Dendritic cell treated with granulocyte-macrophage colony-stimulating factor and Interleukin-4, amounts not matched to agents 40 ng/mL and 50 ng/mL, for 4 days (primary cell): ENCODE data around the gene RPRML.
A peak's percentile ranks its signal among the peaks of the same experiment; 100 is the strongest.
"Not testable (repeated sequence)": the region's sequence is repeated elsewhere in the genome, so short reads cannot be mapped to it uniquely, and the experiment has no call there.

Source experiments
- H3K27ac Mint-ChIP-seq: one replicate; pipeline ENCODE4 v1.8.0; 2022; ENCODE audit warnings: mild to moderate bottlenecking, mixed read lengths
- H3K27me3 Mint-ChIP-seq: one replicate; pipeline ENCODE4 v1.8.0; 2022; ENCODE audit warnings: mild to moderate bottlenecking, mixed read lengths
- H3K36me3 Mint-ChIP-seq: one replicate; pipeline ENCODE4 v1.8.0; 2022; ENCODE audit warnings: low read depth, mixed read lengths
- H3K4me1 Mint-ChIP-seq: one replicate; pipeline ENCODE4 v1.8.0; 2022; ENCODE audit warnings: low read depth, mixed read lengths
- H3K4me3 Mint-ChIP-seq: one replicate; pipeline ENCODE4 v1.8.0; 2022; ENCODE audit warnings: mild to moderate bottlenecking, moderate library complexity, mixed read lengths
- H3K9me3 Mint-ChIP-seq: one replicate; pipeline ENCODE4 v1.8.0; 2022; ENCODE audit warnings: mixed read lengths
- intact Hi-C: fragments of 100-400 bp; cut with micrococcal nuclease; formaldehyde crosslinking; loops from one replicate; pipeline ENCODE4 v1.15.0; 2022

The RPRML gene

GRCh38 chr17:46979147-46979863, at the start of gene RPRML:
Gene RPRML (minus strand): TSS chr17:46979253. CDS start chr17:46979007, 246 bp downstream.
- Mint-ChIP-seq H3K36me3 (no peaks in the 10 kb centered on the region), H3K9me3 (no peaks in the 10 kb centered on the region), H3K27me3 (peaks cover 71% of the 10 kb centered on the region), H3K4me3 (peak within 1 kb of the TSS; percentile 68), H3K4me1 (peaks cover 13% of the 10 kb centered on the region), H3K27ac (no peak within 1 kb of the TSS)
- intact Hi-C loops = no loop called here

GRCh38 chr17:47016966-47017365, 37.9 kb upstream of the RPRML start:
- H3K27ac Mint-ChIP-seq, H3K27me3 Mint-ChIP-seq, H3K4me3 Mint-ChIP-seq, H3K4me1 Mint-ChIP-seq, intact Hi-C loops, H3K9me3 Mint-ChIP-seq: not testable (repeated sequence)
- H3K36me3 Mint-ChIP-seq = peaks cover 18% of the 10 kb centered on the region

DNA sequence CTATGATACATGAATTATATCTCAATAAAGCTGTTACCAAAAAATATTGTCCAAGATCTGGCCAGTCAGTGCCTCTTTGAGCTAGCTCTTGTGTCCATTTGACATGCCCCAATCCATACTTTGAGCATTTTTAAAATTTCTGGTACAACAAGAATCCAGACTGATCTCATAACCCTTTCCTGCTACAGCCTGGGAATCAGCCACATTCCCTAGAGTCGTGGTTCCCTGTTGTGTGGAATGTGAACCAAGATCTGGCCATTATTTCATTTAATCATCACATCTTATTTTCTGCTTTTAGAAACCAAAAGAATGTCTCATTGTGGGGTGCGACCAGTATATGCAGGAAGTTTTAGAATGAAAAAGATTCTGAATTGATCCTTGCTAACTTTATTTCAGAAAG, 34.3 kb upstream of the RPRML start:
- H3K36me3 Mint-ChIP-seq = no peaks in the 10 kb centered on the region
- H3K27me3 Mint-ChIP-seq = no peaks in the 10 kb centered on the region
- H3K4me3 Mint-ChIP-seq = no peak overlapping the region
- H3K9me3 Mint-ChIP-seq = no peaks in the 10 kb centered on the region
- no peaks in the 10 kb centered on the region for H3K4me1 Mint-ChIP-seq
- intact Hi-C loops = no loop called here
- H3K27ac Mint-ChIP-seq = no peak overlapping the region

DNA sequence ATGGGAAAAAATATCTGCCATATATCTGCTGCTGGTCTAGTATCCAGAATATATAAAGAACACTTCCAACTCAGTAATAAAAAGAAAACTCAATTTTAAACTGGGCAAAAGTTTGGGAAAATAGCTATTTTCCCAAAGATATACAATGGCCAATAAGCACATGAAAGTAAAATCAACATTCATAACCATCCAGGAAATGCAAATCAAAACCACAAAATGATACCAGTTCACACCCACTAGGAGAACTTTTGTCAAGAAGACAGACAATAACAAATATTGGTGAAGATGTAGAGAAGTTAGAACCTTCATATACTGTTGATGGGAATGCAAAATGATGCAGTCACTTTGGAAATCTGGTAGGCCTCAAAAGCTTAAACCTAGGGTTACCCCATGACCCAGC, 33.4 kb upstream of the RPRML start:
- Mint-ChIP-seq H3K27me3 (no peaks in the 10 kb centered on the region), H3K9me3 (no peaks in the 10 kb centered on the region), H3K4me1 (no peaks in the 10 kb centered on the region), H3K4me3 (no peak overlapping the region), H3K36me3 (no peaks in the 10 kb centered on the region), H3K27ac (no peak overlapping the region)
- intact Hi-C loops = no loop called here

DNA sequence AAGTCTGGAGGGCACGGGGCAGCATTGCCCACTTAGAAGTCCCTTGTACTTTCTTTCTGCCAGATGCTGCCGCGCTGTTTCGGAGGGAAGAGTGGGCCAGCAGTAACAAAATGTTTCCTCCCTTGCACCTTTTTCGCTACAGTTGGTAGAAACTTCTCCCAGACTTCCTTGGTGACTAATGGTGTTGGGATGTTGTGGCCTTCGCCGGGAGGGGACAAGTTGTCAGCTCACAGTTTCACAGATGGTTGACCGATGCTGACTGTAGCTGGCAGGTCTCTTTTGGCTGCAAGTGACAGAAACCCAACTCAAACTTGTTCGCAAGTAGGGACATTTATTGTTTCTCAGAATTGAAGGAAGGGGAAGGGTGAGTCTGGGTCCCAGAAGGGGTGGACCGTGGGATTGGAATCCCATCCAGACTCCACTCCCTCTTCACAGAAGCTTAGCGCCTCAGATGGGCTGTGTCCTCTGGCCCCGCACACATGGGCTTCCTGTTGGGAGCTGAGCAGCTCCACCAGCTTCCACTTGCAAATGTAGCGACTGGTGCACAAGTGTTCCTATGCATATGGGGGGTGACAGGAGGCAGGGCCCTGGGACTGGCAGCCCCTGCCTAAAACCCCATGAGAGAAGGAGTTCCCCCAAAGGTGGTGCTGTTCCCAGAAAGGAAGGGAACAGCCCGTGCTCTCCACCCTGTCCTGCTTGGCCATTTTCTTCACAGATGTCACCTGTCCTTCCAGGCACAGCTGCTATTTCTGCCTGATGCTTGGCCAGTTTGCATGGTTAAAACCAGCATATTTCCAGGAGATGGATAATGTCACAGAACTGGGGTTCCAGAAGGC, 30.9 kb upstream of the RPRML start:
- no peaks in the 10 kb centered on the region for H3K36me3 Mint-ChIP-seq
- no peaks in the 10 kb centered on the region for H3K9me3 Mint-ChIP-seq
- no peaks in the 10 kb centered on the region for H3K27me3 Mint-ChIP-seq
- no peak overlapping the region for H3K4me3 Mint-ChIP-seq
- intact Hi-C loops = no loop called here
- no peak overlapping the region for H3K27ac Mint-ChIP-seq
- peaks cover 3% of the 10 kb centered on the region for H3K4me1 Mint-ChIP-seq

- Mint-ChIP-seq H3K4me1 (peaks cover 14% of the 10 kb centered on the region), H3K36me3 (no peaks in the 10 kb centered on the region), H3K27me3 (no peaks in the 10 kb centered on the region), H3K4me3 (no peak overlapping the region), H3K9me3 (no peaks in the 10 kb centered on the region), H3K27ac (no peak overlapping the region)
- intact Hi-C loops = no loop called here
These were observed 25.9 kb upstream of the RPRML start for GRCh38 chr17:47004906-47005305.

DNA sequence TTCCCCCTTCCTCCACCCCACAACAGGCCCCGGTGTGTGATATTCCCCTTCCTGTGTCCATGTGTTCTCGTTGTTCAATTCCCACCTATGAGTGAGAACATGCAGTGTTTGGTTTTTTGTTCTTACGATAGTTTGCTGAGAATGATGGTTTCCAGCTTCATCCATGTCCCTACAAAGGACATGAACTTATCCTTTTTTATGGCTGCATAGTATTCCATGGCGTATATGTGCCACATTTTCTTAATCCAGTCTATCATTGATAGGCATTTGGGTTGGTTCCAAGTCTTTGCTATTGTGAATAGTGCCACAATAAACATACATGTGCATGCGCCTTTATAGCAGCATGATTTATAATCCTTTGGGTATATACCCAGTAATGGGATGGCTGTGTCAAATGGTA, 24.8 kb upstream of the RPRML start:
- H3K4me3 Mint-ChIP-seq, intact Hi-C loops, H3K36me3 Mint-ChIP-seq, H3K27me3 Mint-ChIP-seq, H3K9me3 Mint-ChIP-seq, H3K27ac Mint-ChIP-seq: not testable (repeated sequence)
- H3K4me1 Mint-ChIP-seq = peaks cover 14% of the 10 kb centered on the region

DNA sequence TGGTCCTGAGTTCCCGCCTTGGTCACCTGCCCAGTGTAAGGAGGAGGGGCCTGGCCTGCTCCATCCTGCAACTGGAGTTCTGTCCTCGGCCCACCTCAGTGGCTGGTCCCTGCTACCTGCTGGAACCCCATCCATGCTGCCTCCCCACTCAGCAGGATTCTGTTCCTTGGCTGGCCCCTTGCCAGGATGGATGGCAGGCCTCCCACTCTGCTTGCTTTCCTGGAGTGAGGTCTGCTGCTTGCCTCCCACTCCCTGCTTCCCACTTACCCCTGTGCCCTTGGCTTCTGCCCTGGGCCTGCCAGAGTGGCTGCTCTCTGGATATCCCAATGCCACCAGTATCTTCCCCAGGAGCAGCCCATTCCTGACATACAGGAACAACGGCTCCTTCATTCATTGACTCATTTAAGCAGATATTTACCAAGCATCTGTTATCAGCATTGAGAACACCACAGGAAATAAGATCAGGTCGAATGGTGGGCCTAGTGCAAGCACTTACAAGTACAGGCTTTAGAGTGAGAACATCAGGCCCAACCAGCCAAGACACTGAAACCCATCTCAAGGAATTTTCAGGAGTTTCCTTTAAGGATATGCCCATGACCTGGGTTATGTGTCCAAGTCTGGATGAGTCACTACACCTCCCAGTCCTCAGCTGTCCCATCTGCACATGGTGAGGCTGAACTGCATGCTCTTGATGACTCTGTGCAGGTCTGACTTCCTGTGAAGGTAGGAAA, 17.0 kb upstream of the RPRML start:
- Mint-ChIP-seq H3K4me1 (no peaks in the 10 kb centered on the region), H3K27ac (no peak overlapping the region), H3K4me3 (no peak overlapping the region), H3K27me3 (no peaks in the 10 kb centered on the region), H3K9me3 (no peaks in the 10 kb centered on the region), H3K36me3 (no peaks in the 10 kb centered on the region)
- intact Hi-C loops = no loop called here

GRCh38 chr17:46994993-46995392, 15.9 kb upstream of the RPRML start:
- Mint-ChIP-seq H3K27me3 (no peaks in the 10 kb centered on the region), H3K4me1 (no peaks in the 10 kb centered on the region), H3K4me3 (no peak overlapping the region), H3K27ac (no peak overlapping the region), H3K36me3 (no peaks in the 10 kb centered on the region), H3K9me3 (no peaks in the 10 kb centered on the region)
- intact Hi-C loops = no loop called here

DNA sequence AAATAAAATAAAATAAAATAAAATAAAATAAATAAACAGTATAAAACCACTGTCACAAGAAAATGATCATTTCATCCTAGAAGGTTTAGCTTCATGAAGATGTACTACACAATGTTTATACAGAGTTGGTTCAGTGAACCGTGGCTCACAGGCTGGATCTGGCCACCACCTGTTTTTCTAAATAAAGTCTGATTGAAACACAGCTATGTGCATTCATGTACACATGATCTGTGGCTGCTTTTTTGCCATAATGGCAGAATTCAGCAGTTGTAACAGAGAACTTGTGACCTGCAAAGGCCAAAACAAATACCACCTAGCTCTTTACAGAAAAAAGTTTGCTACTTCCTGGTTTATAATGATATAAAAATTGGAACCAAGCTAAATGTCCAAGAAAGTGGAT, 12.6 kb upstream of the RPRML start:
- Mint-ChIP-seq H3K36me3 (no peaks in the 10 kb centered on the region), H3K4me1 (no peaks in the 10 kb centered on the region), H3K27ac (no peak overlapping the region), H3K4me3 (no peak overlapping the region), H3K9me3 (no peaks in the 10 kb centered on the region), H3K27me3 (peaks cover 2% of the 10 kb centered on the region)
- intact Hi-C loops = no loop called here

DNA sequence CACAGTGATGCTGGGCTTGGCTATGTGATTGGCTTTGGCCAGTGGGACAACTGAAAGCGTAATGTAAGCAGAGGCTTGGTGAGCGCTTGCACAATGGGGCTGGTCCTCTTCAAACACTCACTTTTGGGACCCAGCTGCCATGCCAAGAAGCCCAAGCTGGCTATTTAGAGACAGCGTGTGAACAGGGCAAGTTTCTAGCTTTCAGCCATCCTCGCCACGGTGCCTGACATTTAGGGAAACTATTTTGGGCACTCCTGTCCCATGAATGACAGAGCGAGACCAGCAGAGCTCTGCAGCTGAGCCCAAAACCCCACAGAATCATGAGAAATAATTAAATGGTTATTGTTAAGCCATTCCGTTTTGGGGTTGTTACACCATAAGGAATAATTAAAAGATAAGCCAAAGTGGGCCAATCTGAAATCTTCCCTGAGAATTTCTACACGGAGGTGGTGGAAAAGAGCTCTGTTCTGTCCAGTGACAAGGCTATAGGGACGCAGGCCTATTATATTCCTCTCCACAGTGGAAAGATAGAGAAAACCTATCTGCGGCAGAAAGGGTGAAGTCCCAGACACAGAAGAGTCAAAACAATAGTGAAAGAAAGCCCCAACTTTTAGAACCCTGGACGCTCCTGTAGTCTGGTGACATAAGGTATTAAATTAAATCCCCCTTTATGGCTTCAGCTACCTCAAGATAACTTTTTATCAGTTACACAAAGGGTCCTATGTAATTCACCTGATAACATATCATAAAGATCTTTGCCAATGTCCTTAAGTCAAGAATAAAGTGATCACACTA, 10.8 kb upstream of the RPRML start:
- no peaks in the 10 kb centered on the region for H3K4me1 Mint-ChIP-seq
- intact Hi-C loops = no loop called here
- H3K4me3 Mint-ChIP-seq = no peak overlapping the region
- H3K9me3 Mint-ChIP-seq = no peaks in the 10 kb centered on the region
- peaks cover 4% of the 10 kb centered on the region for H3K27me3 Mint-ChIP-seq
- H3K27ac Mint-ChIP-seq = no peak overlapping the region
- H3K36me3 Mint-ChIP-seq = no peaks in the 10 kb centered on the region

DNA sequence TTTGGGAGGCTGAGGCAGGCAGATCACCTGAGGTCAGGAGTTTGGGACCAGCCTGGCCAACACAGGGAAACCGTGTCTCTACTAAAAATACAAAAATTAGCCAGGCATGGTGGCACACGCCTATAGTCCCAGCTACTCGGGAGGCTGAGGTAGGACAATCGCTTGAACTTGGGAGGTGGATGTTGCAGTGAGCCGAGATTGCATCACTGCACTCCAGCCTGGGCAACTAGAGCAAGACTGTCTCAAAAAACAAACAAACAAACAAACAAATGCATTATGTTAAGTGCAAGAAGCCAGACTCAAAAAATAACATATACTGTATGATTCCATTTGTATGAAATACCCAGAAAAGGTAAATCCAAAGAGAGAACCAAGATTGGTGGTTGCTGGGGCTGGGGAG, 8.9 kb upstream of the RPRML start:
- H3K4me3 Mint-ChIP-seq, intact Hi-C loops, H3K9me3 Mint-ChIP-seq, H3K4me1 Mint-ChIP-seq, H3K27ac Mint-ChIP-seq, H3K36me3 Mint-ChIP-seq: not testable (repeated sequence)
- peaks cover 11% of the 10 kb centered on the region for H3K27me3 Mint-ChIP-seq

DNA sequence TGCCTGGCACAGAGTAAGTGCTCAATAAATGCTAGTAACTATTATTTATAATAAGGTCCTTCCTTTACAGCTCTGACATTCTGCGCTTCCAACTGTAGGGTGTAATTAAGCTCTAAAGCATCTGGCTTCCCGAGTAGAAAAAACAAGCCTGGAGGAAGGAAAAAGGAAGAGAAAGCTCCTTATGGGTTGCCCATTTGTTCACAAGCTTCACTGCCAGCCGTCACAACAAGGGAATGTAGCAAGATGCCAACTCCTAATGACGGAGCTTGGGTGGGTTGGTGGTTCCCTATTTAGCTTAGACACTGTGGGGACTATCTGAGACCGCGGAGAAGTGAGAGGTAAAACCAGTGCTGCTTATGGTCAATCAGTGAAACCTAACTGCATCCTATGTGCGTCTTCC, 7.3 kb upstream of the RPRML start:
- H3K27ac Mint-ChIP-seq = no peak overlapping the region
- no peaks in the 10 kb centered on the region for H3K4me1 Mint-ChIP-seq
- H3K4me3 Mint-ChIP-seq = no peak overlapping the region
- H3K36me3 Mint-ChIP-seq = no peaks in the 10 kb centered on the region
- intact Hi-C loops = no loop called here
- peaks cover 24% of the 10 kb centered on the region for H3K27me3 Mint-ChIP-seq
- no peaks in the 10 kb centered on the region for H3K9me3 Mint-ChIP-seq

DNA sequence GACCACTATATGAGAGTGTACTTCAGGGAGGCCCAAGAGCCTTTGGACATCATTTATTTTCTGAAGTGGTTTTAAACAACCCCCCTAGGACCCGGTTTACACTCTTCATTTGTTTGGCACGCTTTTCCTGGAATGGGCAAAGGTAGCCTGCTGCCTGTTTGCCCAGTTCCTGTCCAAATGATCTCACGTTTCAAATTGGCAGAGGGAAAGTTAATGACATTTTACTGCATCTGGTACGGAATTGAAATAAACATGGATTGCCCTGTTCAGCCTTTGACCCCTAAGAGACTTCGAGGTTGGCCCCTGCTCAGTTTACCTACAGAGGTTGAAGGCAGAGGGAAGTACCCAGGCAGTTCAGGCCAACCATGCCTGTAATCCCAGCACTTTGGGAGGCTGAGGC, 5.8 kb upstream of the RPRML start:
- Mint-ChIP-seq H3K36me3 (no peaks in the 10 kb centered on the region), H3K9me3 (no peaks in the 10 kb centered on the region)
- intact Hi-C loops = no loop called here

More for the DNA sequence above, 5.8 kb upstream of the RPRML start:
- Mint-ChIP-seq H3K27ac (no peak overlapping the region), H3K27me3 (peaks cover 36% of the 10 kb centered on the region), H3K4me1 (no peaks in the 10 kb centered on the region), H3K4me3 (no peak overlapping the region)
